GM20431 (cell line): ENCODE data around the gene AKR1E2.

Experiments
- in situ Hi-C: fragments of 300-500 bp; cut with MseI, MboI; formaldehyde crosslinking; loops from one replicate; pipeline ENCODE4 v1.15.0; 2020; ENCODE audit warnings: low sequenced_read_pairs; ENCODE audit not compliant: unreplicated experiment

The AKR1E2 gene

GRCh38 chr10:4825868-4826791 lies at the start of gene AKR1E2:
Gene AKR1E2, plus strand, starts transcription at chr10:4826207. Its CDS starts 118 bp downstream, at chr10:4826325.
- in situ Hi-C loops: loop anchor here (25.0 kb wide), 2 partner anchors 461 to 561 kb away; no protein-coding TSS in a partner anchor

- in situ Hi-C loops: no loop called here
Measured at GRCh38 chr10:4776234-4776638, 49.8 kb upstream of the AKR1E2 start.

- in situ Hi-C loops: no loop called here
Measured at GRCh38 chr10:4778761-4779160, 47.2 kb upstream of the AKR1E2 start.

- in situ Hi-C loops: no loop called here
Measured at GRCh38 chr10:4780091-4780490, 45.9 kb upstream of the AKR1E2 start.

- in situ Hi-C loops: no loop called here
Measured at GRCh38 chr10:4780782-4781181, 45.2 kb upstream of the AKR1E2 start.

- in situ Hi-C loops: no loop called here
Measured at GRCh38 chr10:4781955-4782354, 44.1 kb upstream of the AKR1E2 start.

- in situ Hi-C loops: no loop called here
Measured at GRCh38 chr10:4784667-4785333, 41.2 kb upstream of the AKR1E2 start.

GRCh38 chr10:4786043-4786839 lies 39.8 kb upstream of the AKR1E2 start:
- in situ Hi-C loops: no loop called here

GRCh38 chr10:4790045-4790444 lies 36.0 kb upstream of the AKR1E2 start:
- in situ Hi-C loops: no loop called here

GRCh38 chr10:4790922-4791321 lies 35.1 kb upstream of the AKR1E2 start:
- in situ Hi-C loops: no loop called here

- in situ Hi-C loops: no loop called here
Measured at GRCh38 chr10:4792381-4792780, 33.6 kb upstream of the AKR1E2 start.

GRCh38 chr10:4801405-4801804 lies 24.6 kb upstream of the AKR1E2 start:
- in situ Hi-C loops: no loop called here

GRCh38 chr10:4802711-4803487 lies 23.1 kb upstream of the AKR1E2 start:
- in situ Hi-C loops: no loop called here

- in situ Hi-C loops: no loop called here
Measured at GRCh38 chr10:4803822-4804221, 22.2 kb upstream of the AKR1E2 start.

GRCh38 chr10:4804465-4804864 lies 21.5 kb upstream of the AKR1E2 start:
- in situ Hi-C loops: no loop called here

GRCh38 chr10:4806534-4806933 lies 19.5 kb upstream of the AKR1E2 start:
- in situ Hi-C loops: no loop called here

GRCh38 chr10:4807761-4808507 lies 18.1 kb upstream of the AKR1E2 start:
- in situ Hi-C loops: no loop called here

GRCh38 chr10:4809156-4809555 lies 16.9 kb upstream of the AKR1E2 start:
- in situ Hi-C loops: no loop called here

GRCh38 chr10:4810092-4810491 lies 15.9 kb upstream of the AKR1E2 start:
- in situ Hi-C loops: no loop called here
